ACC112 (cell line): ENCODE results near the gene VCL.

ENCODE experiments used
- H2AFZ ChIP-seq: fragments of 200-600 bp; sonication (generic); one replicate; pipeline ENCODE4 v1.6.0; 2017; ENCODE audit warnings: antibody characterized with exemption, low read length; ENCODE audit not compliant: unreplicated experiment
- H3K27ac ChIP-seq: fragments of 200-600 bp; sonication (generic); 2 replicates; pipeline ENCODE4 v1.5.1; 2014; ENCODE audit warnings: low read depth, mild to moderate bottlenecking, antibody characterized with exemption, low read length, moderate library complexity
- H3K27me3 ChIP-seq: fragments of 200-600 bp; sonication (generic); 2 replicates; pipeline ENCODE4 v1.6.1; 2014; ENCODE audit warnings: mild to moderate bottlenecking, antibody characterized with exemption, low read length, moderate library complexity, mixed read lengths; ENCODE audit not compliant: insufficient read depth
- H3K36me3 ChIP-seq: fragments of 200-600 bp; sonication (generic); 2 replicates; pipeline ENCODE4 v1.6.1; 2016; ENCODE audit warnings: mild to moderate bottlenecking, antibody characterized with exemption, low read length, moderate library complexity, mixed read lengths; ENCODE audit not compliant: insufficient read depth
- H3K4me1 ChIP-seq: fragments of 200-600 bp; sonication (generic); one replicate; pipeline ENCODE4 v1.6.1; 2016; ENCODE audit warnings: low read length, mixed read lengths; ENCODE audit not compliant: insufficient read depth, unreplicated experiment, control insufficient read depth
- H3K4me3 ChIP-seq: fragments of 200-600 bp; sonication (generic); 2 replicates; pipeline ENCODE4 v1.5.1; 2014; ENCODE audit warnings: mild to moderate bottlenecking, low read depth, low read length
- H3K79me2 ChIP-seq: fragments of 200-600 bp; sonication (generic); one replicate; pipeline ENCODE4 v1.6.0; 2016; ENCODE audit warnings: low read length; ENCODE audit not compliant: control insufficient read depth, unreplicated experiment, insufficient read depth

VCL gene

GRCh38 chr10:74150990-74151878 is 153.3 kb downstream of the VCL start, which contains the start of gene ADK:
Gene ADK (plus strand): TSS chr10:74151221. CDS start chr10:74151279, 58 bp downstream.
- Histone ChIP-seq H3K4me3 (peak within 1 kb of the TSS; percentile 97), H2AFZ (peak within 1 kb of the TSS; percentile 97), H3K36me3 (no peaks in the 10 kb centered on the region), H3K4me1 (peaks cover 15% of the 10 kb centered on the region), H3K79me2 (peaks cover 47% of the 10 kb centered on the region), H3K27ac (peak within 1 kb of the TSS; percentile 81), H3K27me3 (no peaks in the 10 kb centered on the region)

- Histone ChIP-seq H3K36me3 (no peaks in the 10 kb centered on the region), H3K27ac (no peak overlapping the region), H2AFZ (peak overlapping the region; percentile 97), H3K4me3 (peak overlapping the region; percentile 97), H3K27me3 (no peaks in the 10 kb centered on the region), H3K4me1 (peaks cover 14% of the 10 kb centered on the region), H3K79me2 (peaks cover 43% of the 10 kb centered on the region)
Measured at GRCh38 chr10:74151879-74152722, 154.2 kb downstream of the VCL start.

GRCh38 chr10:74153123-74153522 is 155.2 kb downstream of the VCL start:
- Histone ChIP-seq H2AFZ (peak overlapping the region; percentile 33), H3K4me3 (peak overlapping the region; percentile 38), H3K79me2 (peaks cover 38% of the 10 kb centered on the region), H3K36me3 (no peaks in the 10 kb centered on the region), H3K27ac (peak overlapping the region; percentile 31; the same call in 1 of the 2 replicates), H3K4me1 (peaks cover 14% of the 10 kb centered on the region), H3K27me3 (no peaks in the 10 kb centered on the region)

- H3K4me1 ChIP-seq: peaks cover 14% of the 10 kb centered on the region
- no peaks in the 10 kb centered on the region for H3K27me3 ChIP-seq
- peaks cover 33% of the 10 kb centered on the region for H3K79me2 ChIP-seq
- H3K27ac ChIP-seq: peak overlapping the region; percentile 31; the same call in 1 of the 2 replicates
- peak overlapping the region; percentile 38 for H3K4me3 ChIP-seq
- H3K36me3 ChIP-seq: no peaks in the 10 kb centered on the region
- peak overlapping the region; percentile 33 for H2AFZ ChIP-seq
Measured at GRCh38 chr10:74153676-74154075, 155.8 kb downstream of the VCL start.

- Histone ChIP-seq H3K36me3 (no peaks in the 10 kb centered on the region), H3K4me1 (peaks cover 9% of the 10 kb centered on the region), H3K4me3 (no peak overlapping the region), H3K27me3 (no peaks in the 10 kb centered on the region), H2AFZ (no peak overlapping the region), H3K79me2 (peaks cover 13% of the 10 kb centered on the region), H3K27ac (no peak overlapping the region)
Measured at GRCh38 chr10:74156919-74157289, 159.0 kb downstream of the VCL start.

GRCh38 chr10:74160013-74160412 is 162.1 kb downstream of the VCL start:
- Histone ChIP-seq H2AFZ (no peak overlapping the region), H3K4me3 (no peak overlapping the region), H3K4me1 (peaks cover 16% of the 10 kb centered on the region), H3K27ac (no peak overlapping the region), H3K27me3 (no peaks in the 10 kb centered on the region), H3K79me2 (peaks cover 2% of the 10 kb centered on the region), H3K36me3 (no peaks in the 10 kb centered on the region)

GRCh38 chr10:74163319-74164068 is 165.6 kb downstream of the VCL start:
- Histone ChIP-seq H3K79me2 (peaks cover 4% of the 10 kb centered on the region), H3K27me3 (no peaks in the 10 kb centered on the region), H3K36me3 (no peaks in the 10 kb centered on the region), H2AFZ (no peak overlapping the region), H3K4me1 (peaks cover 28% of the 10 kb centered on the region), H3K4me3 (no peak overlapping the region), H3K27ac (peak overlapping the region; percentile 50)

- H3K79me2 ChIP-seq: peaks cover 4% of the 10 kb centered on the region
- no peak overlapping the region for H3K4me3 ChIP-seq
- peak overlapping the region; percentile 20; the same call in 1 of the 2 replicates for H3K27ac ChIP-seq
- H3K36me3 ChIP-seq: no peaks in the 10 kb centered on the region
- peak overlapping the region; percentile 10 for H2AFZ ChIP-seq
- H3K4me1 ChIP-seq: peaks cover 33% of the 10 kb centered on the region
- H3K27me3 ChIP-seq: no peaks in the 10 kb centered on the region
Measured at GRCh38 chr10:74164716-74165529, 167.0 kb downstream of the VCL start.

- H3K36me3 ChIP-seq: no peaks in the 10 kb centered on the region
- H3K4me1 ChIP-seq: peaks cover 33% of the 10 kb centered on the region
- peaks cover 4% of the 10 kb centered on the region for H3K79me2 ChIP-seq
- H3K4me3 ChIP-seq: 0 out of 2 replicates have a peak overlapping the region, but pooled peaks have one; percentile 11
- H2AFZ ChIP-seq: no peak overlapping the region
- H3K27ac ChIP-seq: peak overlapping the region; percentile 36
- no peaks in the 10 kb centered on the region for H3K27me3 ChIP-seq
Measured at GRCh38 chr10:74165530-74165901, 167.6 kb downstream of the VCL start.
